Fibroblast of pulmonary artery (primary cell): ENCODE data around the gene ZNF614.
A peak's percentile ranks its signal among the peaks of the same experiment; 100 is the strongest.
"Not testable (repeated sequence)": the region's sequence is repeated elsewhere in the genome, so short reads cannot be mapped to it uniquely, and the experiment has no call there.

Experiments used
- DNase-seq: peaks from one replicate; pipeline ENCODE4 v3.0.0-alpha.2; 2010; ENCODE audit warnings: low read depth
- H3K4me3 ChIP-seq: replicated peaks from 2 replicates; pipeline ENCODE4 v1.5.1; 2011; ENCODE audit warnings: low read depth, mild to moderate bottlenecking, control low read depth, low read length, moderate library complexity
- TF ChIP-seq, protein P1 (sequence below): IDR thresholded peaks from 2 replicates; pipeline ENCODE4 v1.5.1; 2011; ENCODE audit warnings: mild to moderate bottlenecking, control low read depth, low read length, inconsistent platforms; ENCODE audit errors: missing control alignments

Gene ZNF614

DNA sequence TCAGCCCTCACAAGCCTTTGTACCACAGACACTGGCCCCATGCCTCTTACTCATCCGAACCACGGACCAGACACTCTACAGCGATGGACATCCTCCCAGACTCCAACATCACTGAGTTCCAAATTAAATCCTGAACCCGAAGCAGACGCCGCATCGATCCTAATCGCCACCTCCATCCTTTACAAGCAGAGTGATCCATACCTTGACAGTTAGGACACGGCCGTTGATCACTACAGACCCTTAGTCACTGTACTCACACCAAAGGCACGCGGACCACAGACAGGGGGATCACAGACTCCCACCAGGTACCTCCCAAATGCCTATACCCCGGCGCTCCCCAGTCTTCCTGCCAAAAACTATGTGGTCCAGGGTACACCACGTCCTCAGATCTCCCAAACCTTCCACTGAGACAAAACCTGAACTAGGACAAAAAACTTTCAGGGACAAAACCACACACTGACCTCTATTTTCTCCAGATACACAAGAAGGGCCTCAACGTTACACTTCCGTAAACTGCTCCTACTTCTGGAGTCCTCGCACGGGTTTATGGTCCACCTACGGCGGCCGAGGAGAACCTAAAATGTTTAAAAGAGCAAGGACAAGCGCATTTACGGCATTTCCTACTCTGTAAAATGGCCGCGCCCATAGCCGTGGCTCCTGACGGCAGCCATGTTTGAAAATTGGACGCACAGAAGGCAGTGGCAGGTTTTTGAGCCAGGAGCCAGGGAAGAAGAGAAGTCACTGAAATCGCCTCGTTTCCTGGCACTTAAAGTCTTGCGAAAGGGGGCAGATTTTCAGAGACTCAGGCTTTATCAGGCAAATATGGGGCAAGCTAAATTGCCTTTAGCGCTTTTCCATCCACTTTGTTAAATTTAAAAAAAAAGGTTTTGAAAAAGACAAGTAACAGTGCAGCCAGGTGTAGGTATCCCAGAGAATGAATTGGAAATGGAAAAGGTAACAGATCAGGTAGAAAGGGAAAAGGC lies 41.6 kb downstream of the ZNF614 start, which contains the start of gene ZNF350:
TSS of gene ZNF350 (minus strand) at position 532 of the 983 bp plus-strand sequence. CDS start 12,480 bp downstream, outside the sequence.
- H3K4me3 ChIP-seq = peak within 1 kb of the TSS; percentile 87
- TF ChIP-seq, protein P1, sequence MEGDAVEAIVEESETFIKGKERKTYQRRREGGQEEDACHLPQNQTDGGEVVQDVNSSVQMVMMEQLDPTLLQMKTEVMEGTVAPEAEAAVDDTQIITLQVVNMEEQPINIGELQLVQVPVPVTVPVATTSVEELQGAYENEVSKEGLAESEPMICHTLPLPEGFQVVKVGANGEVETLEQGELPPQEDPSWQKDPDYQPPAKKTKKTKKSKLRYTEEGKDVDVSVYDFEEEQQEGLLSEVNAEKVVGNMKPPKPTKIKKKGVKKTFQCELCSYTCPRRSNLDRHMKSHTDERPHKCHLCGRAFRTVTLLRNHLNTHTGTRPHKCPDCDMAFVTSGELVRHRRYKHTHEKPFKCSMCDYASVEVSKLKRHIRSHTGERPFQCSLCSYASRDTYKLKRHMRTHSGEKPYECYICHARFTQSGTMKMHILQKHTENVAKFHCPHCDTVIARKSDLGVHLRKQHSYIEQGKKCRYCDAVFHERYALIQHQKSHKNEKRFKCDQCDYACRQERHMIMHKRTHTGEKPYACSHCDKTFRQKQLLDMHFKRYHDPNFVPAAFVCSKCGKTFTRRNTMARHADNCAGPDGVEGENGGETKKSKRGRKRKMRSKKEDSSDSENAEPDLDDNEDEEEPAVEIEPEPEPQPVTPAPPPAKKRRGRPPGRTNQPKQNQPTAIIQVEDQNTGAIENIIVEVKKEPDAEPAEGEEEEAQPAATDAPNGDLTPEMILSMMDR = no peak
- peak; percentile 98 for DNase-seq

DNA sequence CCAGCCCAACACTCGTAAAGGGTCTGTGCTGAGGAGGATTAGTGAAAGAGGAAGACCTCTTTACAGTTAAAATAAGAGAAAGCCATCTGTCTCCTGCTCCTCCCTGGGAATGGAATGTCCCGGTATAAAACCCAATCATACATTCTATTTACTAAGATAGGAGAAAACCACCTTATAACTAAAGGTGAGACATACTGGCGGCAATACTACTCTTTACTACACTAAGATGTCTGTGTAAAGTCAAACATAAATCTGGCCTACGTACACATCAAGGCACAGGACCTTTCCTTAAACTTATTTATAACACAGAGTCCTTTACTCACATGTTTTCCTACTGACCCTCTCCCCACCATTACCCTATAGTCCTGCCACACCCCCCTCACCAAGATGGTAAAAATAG lies 44.8 kb downstream of the ZNF614 start:
- DNase-seq = no peak
- no peak overlapping the region for H3K4me3 ChIP-seq
- TF ChIP-seq, protein P1 = no peak

DNA sequence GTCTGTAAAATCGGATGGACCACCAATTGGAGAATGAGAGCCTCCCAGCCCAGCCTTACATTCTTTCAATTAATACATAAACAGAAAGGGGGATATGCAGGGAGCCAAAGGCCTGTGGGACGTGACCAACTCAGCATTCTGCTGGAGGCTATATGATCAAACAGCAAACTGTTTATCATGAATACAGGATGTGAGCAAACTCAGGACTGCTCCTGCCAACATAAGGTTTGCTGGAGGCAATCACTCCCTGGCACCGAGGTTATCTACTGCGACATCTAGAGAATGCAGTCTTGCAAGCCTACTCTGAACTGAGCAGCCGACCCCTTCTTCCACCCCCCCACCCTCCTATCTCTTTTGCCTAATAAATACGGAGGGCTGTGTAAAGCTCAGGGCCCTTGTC lies 47.3 kb downstream of the ZNF614 start:
- not testable (repeated sequence) for DNase-seq, H3K4me3 ChIP-seq

DNA sequence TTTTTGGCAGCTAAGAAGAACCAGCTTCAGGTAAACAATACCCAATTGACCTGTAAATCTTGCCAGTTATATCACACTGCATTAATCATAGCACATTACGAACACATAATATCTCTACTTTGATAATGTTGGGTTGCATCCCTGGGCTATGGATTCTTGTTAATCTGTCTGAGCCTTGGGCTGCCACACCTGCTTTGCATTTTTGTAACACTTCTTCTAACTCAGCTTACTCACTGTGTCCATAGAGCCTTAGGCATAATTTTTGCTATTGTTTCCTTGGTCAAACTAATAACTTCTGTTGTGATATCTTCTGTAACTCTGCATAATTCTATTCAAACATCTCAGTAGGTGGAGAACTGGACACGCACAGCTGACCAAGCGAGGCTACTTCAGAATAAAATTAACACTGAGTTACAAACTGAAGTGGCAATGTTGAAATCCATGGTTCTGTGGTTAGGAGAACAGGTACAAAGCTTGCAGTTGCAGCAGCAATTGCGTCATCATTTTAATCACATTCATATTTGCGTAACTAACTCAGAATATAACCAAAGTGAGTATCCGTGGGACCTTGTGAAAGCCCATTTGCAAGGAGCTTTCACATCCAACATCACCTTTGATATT lies 48.0 kb downstream of the ZNF614 start:
- DNase-seq = peak; percentile 29
- no peak overlapping the region for H3K4me3 ChIP-seq
- TF ChIP-seq, protein P1 = no peak

DNA sequence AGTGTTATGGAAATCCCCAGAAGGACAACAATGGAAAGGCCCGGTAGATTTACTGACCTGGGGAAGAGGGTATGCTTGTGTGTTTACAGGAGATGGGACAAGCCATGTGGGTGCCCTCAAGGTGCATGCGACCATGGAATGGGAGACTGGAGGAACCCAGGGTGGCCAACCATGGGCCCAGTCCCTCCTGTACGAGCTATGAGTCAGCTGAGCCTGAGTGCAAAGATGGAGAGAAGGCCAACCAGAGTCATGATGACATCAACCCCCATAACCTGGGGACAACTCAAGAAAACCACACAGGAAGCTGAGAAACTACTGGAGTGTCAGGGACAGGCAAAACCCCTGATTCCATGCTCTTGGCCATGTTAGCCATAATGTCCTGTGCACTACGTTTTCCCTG lies 49.3 kb downstream of the ZNF614 start:
- no peak overlapping the region for H3K4me3 ChIP-seq
- DNase-seq = no peak
- TF ChIP-seq, protein P1 = no peak

GRCh38 chr19:51977346-51977745 lies 50.8 kb downstream of the ZNF614 start:
- DNase-seq = no peak
- TF ChIP-seq, protein P1 = no peak
- H3K4me3 ChIP-seq = no peak overlapping the region

DNA sequence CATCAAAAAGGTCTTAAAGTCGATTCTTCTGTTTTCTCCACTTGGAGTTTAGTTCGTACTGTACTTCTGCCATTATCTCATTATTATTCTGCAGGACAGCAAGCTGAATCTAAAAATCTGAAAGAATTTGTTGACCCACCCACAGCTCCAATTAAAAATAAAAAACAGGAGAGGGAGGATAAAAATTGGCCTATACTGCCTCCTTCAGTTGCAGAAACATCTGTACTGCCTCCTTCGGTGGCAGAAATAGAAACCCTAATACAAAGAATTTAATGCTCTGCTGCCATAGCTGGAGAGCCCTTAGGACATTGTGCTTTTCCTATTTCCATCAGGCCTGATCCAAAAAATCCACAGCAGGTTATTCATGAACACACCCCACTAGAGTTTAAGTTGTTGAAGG lies 51.3 kb downstream of the ZNF614 start:
- TF ChIP-seq, protein P1 = no peak
- no peak for DNase-seq
- no peak overlapping the region for H3K4me3 ChIP-seq

GRCh38 chr19:51975787-51976186 lies 52.4 kb downstream of the ZNF614 start:
- not testable (repeated sequence) for H3K4me3 ChIP-seq, DNase-seq
